SIG-M5 (cell line): Measurements from ENCODE around the gene MAN2B1.
"Not testable (repeated sequence)": the region's sequence is repeated elsewhere in the genome, so short reads cannot be mapped to it uniquely, and the experiment has no call there.

ENCODE experiments used
- DNase-seq: peaks from one replicate; lab custom pipeline; 2025; lab: John Stamatoyannopoulos, UW

The MAN2B1 gene

DNA sequence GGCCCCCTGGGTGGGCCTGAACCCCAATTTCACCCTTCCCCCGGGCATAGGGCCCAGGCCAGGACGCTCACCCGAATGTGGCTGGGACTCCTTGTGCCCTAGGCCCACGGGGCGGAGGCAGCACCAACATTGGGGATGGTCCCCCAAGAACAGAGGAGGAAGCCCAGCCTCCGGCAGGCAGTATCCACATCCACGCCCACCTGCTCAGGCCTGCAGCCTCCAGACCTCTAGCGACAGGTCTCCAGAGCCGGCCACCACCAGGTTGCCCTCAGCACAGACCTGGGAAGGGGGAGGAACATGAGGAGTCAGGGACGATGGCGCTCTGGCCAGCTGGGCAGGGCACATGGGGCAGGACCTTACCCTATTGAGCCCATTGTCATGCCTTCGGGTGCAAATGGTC, 22.5 kb upstream of the MAN2B1 start:
- no peak for DNase-seq

GRCh38 chr19:12687496-12688196, 21.1 kb upstream of the MAN2B1 start, which contains the start of gene GNG14:
Gene GNG14, plus strand, starts transcription at chr19:12687998. Its CDS starts 51 bp downstream, at chr19:12688049.
- DNase-seq, result no peak

GRCh38 chr19:12685831-12686230, 19.3 kb upstream of the MAN2B1 start:
- no peak for DNase-seq

DNA sequence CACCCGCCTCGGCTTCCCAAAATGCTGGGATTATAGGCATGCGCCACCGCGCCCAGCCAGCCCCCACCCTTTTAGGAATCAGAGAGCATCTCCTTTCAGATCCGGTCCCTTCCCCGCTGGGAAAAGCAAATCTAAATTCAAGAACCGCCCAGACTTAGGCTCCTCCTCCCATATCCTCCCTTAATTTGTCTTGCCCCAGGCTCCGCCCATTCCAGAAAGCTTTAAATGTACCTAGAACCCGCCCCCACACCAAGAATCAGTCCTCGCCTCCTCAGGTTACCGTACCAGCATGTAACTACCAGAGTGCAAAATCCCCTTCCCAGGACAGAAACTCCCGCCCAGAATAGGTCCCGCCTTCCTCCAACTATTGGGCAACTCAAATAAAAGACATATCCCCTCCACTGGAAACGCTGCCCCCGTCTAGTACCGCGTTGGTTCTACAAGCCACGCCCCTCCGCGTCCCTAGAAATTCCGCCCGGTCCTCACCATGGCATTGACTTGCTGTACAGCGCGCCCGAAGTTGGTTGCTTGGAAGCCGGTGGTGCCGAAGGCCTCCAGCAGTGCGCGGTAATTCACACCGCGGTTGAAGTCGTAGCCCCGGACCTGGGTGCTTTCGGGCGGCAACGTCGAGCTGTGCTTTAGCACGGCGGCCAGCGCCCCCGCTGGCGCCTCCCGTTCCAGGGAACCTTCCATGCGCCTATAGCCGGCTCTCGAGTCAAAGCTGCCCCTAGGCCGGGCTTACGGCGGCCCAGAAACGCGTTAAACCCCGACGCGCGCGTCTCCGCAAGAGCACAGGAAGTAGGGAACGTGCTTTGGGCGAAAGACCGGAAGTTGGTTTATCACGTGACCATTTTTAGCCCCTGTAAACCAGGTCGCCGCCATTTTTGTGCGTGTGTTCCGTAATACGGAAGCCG, 14.8 kb upstream of the MAN2B1 start, which contains the start of gene DHPS:
TSS of gene DHPS (minus strand) at position 807 of the 914 bp plus-strand sequence. CDS start at position 693, 114 bp downstream.
- peak; percentile 80 for DNase-seq

GRCh38 chr19:12680034-12680433, 13.5 kb upstream of the MAN2B1 start:
- no peak for DNase-seq

- DNase-seq, result not testable (repeated sequence)
These were observed 11.5 kb upstream of the MAN2B1 start for GRCh38 chr19:12678039-12678438.

GRCh38 chr19:12676928-12677327, 10.4 kb upstream of the MAN2B1 start:
- DNase-seq, result no peak

- DNase-seq, result no peak
These were observed 9.8 kb upstream of the MAN2B1 start for GRCh38 chr19:12676384-12676792.

- DNase-seq, result no peak
These were observed 9.4 kb upstream of the MAN2B1 start for GRCh38 chr19:12675940-12676339.

DNA sequence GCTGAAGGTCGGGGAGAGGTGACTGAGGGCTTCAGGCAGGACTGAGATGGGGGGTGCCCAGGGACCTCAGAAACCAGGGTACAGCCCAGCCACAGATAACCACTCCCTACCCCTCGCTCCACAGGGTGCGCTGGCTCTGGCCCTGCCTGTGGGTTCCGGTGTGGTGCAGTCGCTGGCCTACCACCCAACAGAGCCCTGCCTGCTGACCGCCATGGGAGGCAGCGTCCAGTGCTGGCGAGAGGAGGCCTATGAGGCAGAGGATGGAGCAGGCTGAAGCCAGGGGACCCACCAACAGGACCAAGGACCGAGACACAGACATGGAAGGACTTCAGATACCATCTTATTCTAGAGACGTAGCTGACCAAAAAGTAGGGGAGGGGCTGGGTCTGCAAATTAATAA, 8.9 kb upstream of the MAN2B1 start:
- no peak for DNase-seq

DNA sequence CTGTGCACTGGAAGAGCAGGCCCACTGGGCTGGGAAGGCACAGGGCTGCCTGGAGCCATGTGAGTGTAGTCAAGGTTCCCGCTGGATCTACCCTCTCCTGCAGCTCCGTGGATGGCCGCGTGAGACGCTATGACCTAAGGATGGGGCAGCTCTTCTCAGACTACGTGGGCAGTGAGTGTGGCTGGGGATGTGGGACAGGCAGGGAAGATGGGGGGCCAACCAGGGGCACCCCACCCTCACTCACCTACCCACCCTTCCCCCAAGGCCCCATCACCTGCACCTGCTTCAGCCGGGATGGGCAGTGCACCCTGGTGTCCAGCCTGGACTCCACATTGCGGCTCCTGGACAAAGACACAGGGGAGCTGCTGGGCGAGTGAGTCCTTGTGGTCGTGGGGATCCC, 6.2 kb upstream of the MAN2B1 start:
- no peak for DNase-seq

- DNase-seq, result no peak
These were observed 3.8 kb upstream of the MAN2B1 start for GRCh38 chr19:12670159-12670928.

- no peak for DNase-seq
These were observed 3.0 kb upstream of the MAN2B1 start for GRCh38 chr19:12669270-12670158.

- DNase-seq, result no peak
These were observed 2.4 kb upstream of the MAN2B1 start for GRCh38 chr19:12668932-12669269.

DNA sequence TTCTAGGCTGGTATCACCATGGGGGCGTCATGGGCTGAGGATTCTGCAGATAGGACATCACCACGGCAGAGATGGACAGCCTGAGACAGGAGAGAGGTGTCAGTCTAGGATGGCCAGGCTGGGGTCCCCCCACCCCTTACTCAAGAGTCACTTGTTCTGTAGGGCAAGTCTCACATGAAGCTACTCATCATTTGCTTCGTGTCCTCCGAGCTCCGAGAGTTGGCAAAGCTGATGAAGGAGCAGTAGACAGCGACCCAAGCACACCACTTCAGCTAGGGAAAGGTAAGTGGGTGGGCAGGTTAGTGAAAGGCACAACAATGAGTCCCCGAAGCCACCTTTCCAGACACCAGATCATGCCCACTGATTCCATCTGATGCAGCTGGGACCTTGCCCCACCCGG, 1.8 kb upstream of the MAN2B1 start:
- DNase-seq, result no peak

DNA sequence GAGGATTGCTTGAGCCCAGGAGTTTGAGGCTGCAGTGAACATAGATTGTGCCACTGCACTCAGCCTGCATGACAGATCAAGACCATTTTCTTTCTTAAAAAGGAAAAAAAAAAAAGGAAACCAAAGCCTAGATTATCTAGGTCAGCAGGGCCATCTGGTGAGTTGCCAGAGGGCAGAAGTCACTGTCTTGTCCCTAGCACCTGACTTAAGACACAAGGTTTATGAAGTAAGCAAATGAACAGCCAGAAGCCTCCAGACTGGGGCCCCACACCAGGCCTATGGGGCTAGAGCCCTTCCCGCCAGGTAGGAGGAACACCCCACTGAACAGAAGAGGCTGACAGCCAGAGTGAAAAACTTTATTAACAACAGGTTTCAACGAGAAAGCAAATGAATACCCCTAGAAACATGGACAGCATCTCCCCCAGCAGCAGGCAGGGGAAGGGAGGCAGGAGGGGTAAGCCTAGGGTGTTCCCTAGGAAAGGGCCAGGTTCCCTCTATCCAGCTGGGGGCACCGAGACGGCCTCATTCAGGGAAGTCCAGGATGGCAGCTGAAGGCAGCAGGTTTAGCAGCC, 1.3 kb upstream of the MAN2B1 start:
- DNase-seq, result no peak

GRCh38 chr19:12665671-12666264, 774 bp downstream of the MAN2B1 start:
- no peak for DNase-seq

DNA sequence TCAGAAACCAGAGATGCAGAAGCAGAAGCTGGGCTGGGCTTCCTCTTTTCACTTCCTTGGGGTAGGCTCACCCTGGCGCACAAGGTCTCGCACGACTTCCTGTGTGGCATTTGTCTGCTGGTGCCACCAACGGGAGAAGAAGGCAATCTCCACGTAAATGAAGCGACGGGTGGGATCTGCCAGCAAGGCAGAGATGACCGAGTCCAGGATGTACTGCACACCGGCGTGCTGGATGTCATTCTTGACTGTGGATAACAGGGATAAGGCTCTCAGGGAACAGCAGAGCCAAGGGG, 1.3 kb downstream of the MAN2B1 start:
- DNase-seq, result peak; percentile 49

DNA sequence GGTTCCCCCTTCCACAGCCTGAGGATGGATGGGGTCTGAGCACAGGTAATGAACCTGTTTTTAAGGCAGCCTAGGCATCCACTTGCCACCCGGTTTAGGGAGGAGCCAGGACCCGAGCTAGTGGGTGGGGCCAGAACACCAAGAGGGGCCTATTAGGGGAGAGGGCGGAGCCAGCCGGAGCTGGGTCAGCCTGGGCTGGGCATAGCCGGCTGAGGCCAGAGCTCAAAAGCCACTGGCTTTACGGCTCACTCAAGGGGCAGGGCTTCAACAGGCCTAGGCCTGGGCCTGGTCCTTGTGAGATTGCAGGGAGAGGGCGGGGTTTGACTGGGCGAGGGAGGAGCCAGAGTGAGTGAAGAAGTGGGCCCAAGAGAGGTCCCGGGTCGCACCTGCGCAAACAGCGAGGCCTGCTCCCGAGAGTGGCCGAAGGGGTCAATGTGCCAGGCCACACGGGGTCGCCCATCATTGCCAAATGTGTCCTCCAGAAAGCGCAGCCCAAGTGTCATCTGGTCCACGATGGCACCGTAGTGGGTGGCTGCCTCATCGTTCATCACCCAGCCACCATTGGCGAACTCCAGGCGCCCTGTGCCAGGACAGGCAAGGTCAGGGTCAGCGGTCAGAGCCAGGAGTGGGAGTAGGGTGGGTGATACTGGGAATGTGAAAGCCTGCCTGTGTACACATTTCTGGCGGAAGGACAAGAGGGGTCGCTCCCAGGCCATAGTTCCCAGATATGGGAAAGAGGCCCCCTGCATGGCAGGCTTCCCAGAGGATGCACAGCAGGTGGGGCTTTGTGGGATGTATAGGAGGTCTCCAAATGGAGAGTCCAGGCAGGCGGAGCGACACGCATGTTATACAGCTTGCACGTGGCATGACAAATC, 1.9 kb downstream of the MAN2B1 start:
- no peak for DNase-seq

DNA sequence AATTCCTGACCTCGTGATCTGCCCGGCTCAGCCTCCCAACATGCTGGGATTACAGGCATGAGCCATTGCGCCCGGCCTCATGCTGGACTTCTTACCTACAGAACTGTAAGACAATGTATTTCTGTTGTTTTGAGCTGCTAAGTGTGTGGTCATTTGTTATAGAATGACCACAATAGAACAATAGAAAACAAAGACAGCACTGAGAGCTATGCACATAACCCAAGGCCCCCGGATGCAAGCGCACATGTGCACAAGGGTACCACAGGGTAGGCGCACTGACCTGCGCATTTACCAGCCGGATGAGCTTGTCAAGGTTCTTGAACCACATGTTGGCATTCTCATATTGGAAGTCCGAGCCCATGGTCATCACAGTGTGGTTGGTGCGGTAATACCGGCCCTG, 5.6 kb downstream of the MAN2B1 start:
- DNase-seq, result no peak
